ENCODE measurements around the gene TTC33. TPM values are rescaled to one million over a fixed set of nuclear protein-coding genes. Genes with fewer than 3 reads are reported as not detected.

The TTC33 gene
- total RNA-seq, 1 experiment from 2014 or later = 12.6 TPM

DNA sequence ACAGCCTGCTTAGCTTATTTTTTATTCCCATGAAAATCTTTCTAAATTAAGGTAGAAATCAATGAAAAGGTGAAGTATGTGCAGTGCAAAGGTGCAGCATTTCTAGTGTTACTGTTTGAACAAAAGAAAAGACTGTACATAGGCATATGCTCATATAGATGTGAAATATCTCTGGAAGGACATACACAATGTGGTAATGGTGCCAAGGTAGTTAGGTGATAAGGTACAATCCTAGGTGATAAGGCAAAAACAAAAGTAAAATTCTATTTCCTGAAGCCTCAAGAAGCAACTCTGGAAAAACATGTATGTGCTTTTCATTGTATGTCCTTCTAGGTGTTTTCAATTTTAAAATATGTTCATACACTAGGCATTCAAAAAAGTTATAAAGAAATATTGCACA lies 215.5 kb downstream of the TTC33 start:
- POLR2A ChIA-PET = no interaction called here
- Histone ChIP-seq H3K4me1 (ENCODE audit: control insufficient read depth, insufficient read depth, low read length) (no peaks in the 10 kb centered on the region), H3K27ac (ENCODE audit: low read length) (no peak overlapping the region), H3K4me3 (ENCODE audit: low read depth in 2 of 2, low read length in 2 of 2) (no peak overlapping the region), H3K36me3 (ENCODE audit: control insufficient read depth, insufficient read depth, low read length) (no peaks in the 10 kb centered on the region), H3K27me3 (ENCODE audit: control insufficient read depth, insufficient read depth, low read length) (no peaks in the 10 kb centered on the region), H3K9me3 (ENCODE audit: control insufficient read depth, insufficient read depth, low read depth, low read length) (peaks cover 2% of the 10 kb centered on the region; the same call in 1 of the 2 replicates)
- intact Hi-C loops (cut with micrococcal nuclease; ENCODE audit: unreplicated experiment) (no loop called here), in situ Hi-C loops (cut with HindIII; ENCODE audit: low pct_unique_long_range_greater_than_20kb, low sequenced_read_pairs) (no loop called here)
- CTCF ChIA-PET = no interaction called here
- TF ChIP-seq, protein P1, sequence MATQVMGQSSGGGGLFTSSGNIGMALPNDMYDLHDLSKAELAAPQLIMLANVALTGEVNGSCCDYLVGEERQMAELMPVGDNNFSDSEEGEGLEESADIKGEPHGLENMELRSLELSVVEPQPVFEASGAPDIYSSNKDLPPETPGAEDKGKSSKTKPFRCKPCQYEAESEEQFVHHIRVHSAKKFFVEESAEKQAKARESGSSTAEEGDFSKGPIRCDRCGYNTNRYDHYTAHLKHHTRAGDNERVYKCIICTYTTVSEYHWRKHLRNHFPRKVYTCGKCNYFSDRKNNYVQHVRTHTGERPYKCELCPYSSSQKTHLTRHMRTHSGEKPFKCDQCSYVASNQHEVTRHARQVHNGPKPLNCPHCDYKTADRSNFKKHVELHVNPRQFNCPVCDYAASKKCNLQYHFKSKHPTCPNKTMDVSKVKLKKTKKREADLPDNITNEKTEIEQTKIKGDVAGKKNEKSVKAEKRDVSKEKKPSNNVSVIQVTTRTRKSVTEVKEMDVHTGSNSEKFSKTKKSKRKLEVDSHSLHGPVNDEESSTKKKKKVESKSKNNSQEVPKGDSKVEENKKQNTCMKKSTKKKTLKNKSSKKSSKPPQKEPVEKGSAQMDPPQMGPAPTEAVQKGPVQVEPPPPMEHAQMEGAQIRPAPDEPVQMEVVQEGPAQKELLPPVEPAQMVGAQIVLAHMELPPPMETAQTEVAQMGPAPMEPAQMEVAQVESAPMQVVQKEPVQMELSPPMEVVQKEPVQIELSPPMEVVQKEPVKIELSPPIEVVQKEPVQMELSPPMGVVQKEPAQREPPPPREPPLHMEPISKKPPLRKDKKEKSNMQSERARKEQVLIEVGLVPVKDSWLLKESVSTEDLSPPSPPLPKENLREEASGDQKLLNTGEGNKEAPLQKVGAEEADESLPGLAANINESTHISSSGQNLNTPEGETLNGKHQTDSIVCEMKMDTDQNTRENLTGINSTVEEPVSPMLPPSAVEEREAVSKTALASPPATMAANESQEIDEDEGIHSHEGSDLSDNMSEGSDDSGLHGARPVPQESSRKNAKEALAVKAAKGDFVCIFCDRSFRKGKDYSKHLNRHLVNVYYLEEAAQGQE (IDR thresholded peaks at IDR 0.05; ENCODE audit: insufficient read depth in 1 of 2, low read depth in 2 of 2, low read length in 1 of 2) = no peak
- TF ChIP-seq TCF7L2 (IDR thresholded peaks at IDR 0.05; ENCODE audit: low read depth, low read length) = no peak
- TF ChIP-seq, protein P2, sequence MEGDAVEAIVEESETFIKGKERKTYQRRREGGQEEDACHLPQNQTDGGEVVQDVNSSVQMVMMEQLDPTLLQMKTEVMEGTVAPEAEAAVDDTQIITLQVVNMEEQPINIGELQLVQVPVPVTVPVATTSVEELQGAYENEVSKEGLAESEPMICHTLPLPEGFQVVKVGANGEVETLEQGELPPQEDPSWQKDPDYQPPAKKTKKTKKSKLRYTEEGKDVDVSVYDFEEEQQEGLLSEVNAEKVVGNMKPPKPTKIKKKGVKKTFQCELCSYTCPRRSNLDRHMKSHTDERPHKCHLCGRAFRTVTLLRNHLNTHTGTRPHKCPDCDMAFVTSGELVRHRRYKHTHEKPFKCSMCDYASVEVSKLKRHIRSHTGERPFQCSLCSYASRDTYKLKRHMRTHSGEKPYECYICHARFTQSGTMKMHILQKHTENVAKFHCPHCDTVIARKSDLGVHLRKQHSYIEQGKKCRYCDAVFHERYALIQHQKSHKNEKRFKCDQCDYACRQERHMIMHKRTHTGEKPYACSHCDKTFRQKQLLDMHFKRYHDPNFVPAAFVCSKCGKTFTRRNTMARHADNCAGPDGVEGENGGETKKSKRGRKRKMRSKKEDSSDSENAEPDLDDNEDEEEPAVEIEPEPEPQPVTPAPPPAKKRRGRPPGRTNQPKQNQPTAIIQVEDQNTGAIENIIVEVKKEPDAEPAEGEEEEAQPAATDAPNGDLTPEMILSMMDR (IDR thresholded peaks at IDR 0.05) = no peak
- BruUV-seq (replicated peaks) = no TSS peak
- DNase-seq (ENCODE audit: low read depth, low spot score) (no peak), ATAC-seq (no peak)

DNA sequence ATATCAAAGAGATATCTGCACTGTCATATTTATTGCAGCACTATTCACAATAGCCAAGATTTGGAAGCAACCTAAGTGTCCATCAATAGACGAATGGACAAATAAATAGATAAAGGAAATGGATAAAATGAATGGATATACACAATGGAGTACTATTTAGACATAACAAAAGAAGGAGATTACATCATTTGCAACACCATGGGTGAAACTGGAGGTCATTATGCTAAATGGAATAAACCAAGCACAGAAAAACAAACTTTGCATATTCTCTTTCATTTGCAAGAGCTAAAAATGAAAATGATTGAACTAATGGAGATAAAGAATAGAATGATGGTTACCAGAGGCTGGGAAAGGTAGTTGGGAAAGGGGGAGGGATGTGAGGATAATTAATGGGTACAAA lies 231.1 kb downstream of the TTC33 start:
- no peak for TF ChIP-seq POLR2AphosphoS5 (IDR thresholded peaks at IDR 0.05; ENCODE audit: low read depth, low read length)
- TF ChIP-seq, protein P1 (IDR thresholded peaks at IDR 0.05; ENCODE audit: insufficient read depth in 1 of 2, low read depth in 2 of 2, low read length in 1 of 2) = no peak
- TF ChIP-seq, protein P2 (IDR thresholded peaks at IDR 0.05) = no peak
- TF ChIP-seq TCF7L2 (IDR thresholded peaks at IDR 0.05; ENCODE audit: low read depth, low read length) = no peak
- TF ChIP-seq SIN3A (IDR thresholded peaks at IDR 0.05; ENCODE audit: borderline replicate concordance, insufficient read depth, low read depth, low read length) = no peak
- POLR2A ChIA-PET = no interaction called here
- in situ Hi-C loops (cut with HindIII; ENCODE audit: low pct_unique_long_range_greater_than_20kb, low sequenced_read_pairs) (no loop called here), intact Hi-C loops (cut with micrococcal nuclease; ENCODE audit: unreplicated experiment) (no loop called here)
- CTCF ChIA-PET = no interaction called here
- no peaks in the 10 kb centered on the region for H3K36me3 ChIP-seq (ENCODE audit: control insufficient read depth, insufficient read depth, low read length)
- no TSS peak for BruUV-seq (replicated peaks)
- ATAC-seq (no peak), DNase-seq (ENCODE audit: low read depth, low spot score) (no peak)
- H3K27me3 ChIP-seq (ENCODE audit: control insufficient read depth, insufficient read depth, low read length) = no peaks in the 10 kb centered on the region
- no peaks in the 10 kb centered on the region for H3K9me3 ChIP-seq (ENCODE audit: control insufficient read depth, insufficient read depth, low read depth, low read length)
- no peak overlapping the region for H3K4me3 ChIP-seq (ENCODE audit: low read depth in 2 of 2, low read length in 2 of 2)
- H3K27ac ChIP-seq (ENCODE audit: low read length) = no peak overlapping the region
- H3K4me1 ChIP-seq (ENCODE audit: control insufficient read depth, insufficient read depth, low read length) = no peaks in the 10 kb centered on the region
